Measurements from ENCODE around the gene RNU11.
A peak's percentile ranks its signal among the peaks of the same experiment; 100 is the strongest.
"Not testable (repeated sequence)": the region's sequence is repeated elsewhere in the genome, so short reads cannot be mapped to it uniquely, and the experiment has no call there.

The RNU11 gene

DNA sequence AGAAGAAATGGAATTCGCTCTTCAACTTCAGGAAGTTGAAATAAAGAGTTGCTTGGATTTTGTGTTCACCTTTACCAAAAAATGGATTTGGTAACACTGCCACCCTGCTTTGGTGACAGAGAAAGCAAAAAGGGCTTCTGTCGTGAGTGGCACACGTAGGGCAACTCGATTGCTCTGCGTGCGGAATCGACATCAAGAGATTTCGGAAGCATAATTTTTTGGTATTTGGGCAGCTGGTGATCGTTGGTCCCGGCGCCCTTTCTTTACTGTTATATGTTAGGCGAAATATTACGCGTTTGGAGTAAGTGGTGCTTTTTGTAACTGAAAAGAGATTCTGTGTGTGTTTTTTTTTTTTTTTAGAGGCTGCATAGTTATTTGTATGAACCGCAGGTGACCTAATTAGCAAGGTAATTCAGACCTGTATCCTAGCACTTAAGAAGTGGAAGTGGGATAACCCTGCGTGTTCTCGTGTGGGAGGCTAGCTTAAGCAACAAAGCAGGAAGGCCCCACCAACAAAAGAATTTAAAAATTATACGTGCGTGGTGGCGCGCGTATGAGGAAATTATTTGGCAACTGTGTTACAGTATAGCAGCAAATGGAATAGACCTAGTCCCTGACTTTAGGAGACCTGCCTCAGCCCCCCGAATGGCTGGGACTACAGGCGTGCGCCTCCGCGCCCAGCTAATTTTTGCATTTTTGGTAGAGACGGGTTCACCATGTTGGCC is at the start of gene RNU11:
Gene RNU11, plus strand, starts transcription at position 127 of the 725 bp plus-strand sequence.
- no peak for DNase-seq (ENCODE audit: extremely low spot score, insufficient read length, low read depth)
- FAIRE-seq: peak; percentile 57

DNA sequence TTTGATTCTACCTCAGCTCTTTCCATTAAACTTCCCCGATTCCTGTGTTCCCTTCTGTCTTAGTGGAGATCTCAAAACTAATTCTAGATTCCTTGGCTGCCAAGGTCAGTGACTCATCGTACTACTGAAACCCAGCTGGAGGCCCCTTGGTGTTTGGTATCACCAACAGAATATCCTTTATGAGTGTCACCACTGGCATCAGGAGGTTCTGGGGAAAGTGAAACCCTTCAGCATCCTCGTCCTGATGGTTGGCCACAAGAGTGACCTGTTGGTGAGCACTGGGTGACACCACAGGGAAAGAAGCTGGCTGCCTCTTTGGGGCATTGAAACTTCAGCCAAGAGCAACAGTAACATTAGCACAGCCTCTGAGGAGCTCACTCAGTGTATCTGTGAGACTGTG is 46.7 kb upstream of the RNU11 start:
- DNase-seq (ENCODE audit: extremely low spot score, insufficient read length, low read depth): no peak
- FAIRE-seq: peak; percentile 62

- DNase-seq (ENCODE audit: extremely low spot score, insufficient read length, low read depth): no peak
- FAIRE-seq: peak; percentile 83
These were observed 45.6 kb upstream of the RNU11 start for GRCh38 chr1:28602536-28603439.

DNA sequence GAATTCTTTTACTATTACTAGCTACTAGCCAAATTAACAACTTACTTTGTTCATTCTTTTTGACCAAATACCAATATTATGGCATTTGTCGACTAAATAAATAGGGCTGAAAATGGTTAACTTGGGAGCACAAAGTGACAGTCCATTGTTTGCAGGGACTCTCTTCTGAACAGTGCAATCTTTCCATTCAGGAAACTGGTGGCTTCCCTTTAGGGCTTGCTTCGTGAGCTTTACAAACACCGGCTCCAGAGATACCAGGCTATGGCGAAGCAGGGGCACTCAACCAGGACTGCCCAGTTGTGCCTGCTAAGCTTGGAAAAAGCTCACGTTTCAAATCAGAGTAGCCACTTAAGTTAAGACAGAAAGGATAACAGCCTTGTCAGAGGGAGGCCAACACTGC is 44.0 kb upstream of the RNU11 start:
- FAIRE-seq (no peak), DNase-seq (ENCODE audit: extremely low spot score, insufficient read length, low read depth) (no peak)

GRCh38 chr1:28604962-28605361 is 43.4 kb upstream of the RNU11 start:
- DNase-seq (ENCODE audit: extremely low spot score, insufficient read length, low read depth) (no peak), FAIRE-seq (no peak)

- no peak for DNase-seq (ENCODE audit: extremely low spot score, insufficient read length, low read depth)
- no peak for FAIRE-seq
These were observed 41.6 kb upstream of the RNU11 start for GRCh38 chr1:28606771-28607170.

GRCh38 chr1:28613175-28613574 is 35.2 kb upstream of the RNU11 start:
- DNase-seq (ENCODE audit: extremely low spot score, insufficient read length, low read depth): no peak
- FAIRE-seq: no peak

DNA sequence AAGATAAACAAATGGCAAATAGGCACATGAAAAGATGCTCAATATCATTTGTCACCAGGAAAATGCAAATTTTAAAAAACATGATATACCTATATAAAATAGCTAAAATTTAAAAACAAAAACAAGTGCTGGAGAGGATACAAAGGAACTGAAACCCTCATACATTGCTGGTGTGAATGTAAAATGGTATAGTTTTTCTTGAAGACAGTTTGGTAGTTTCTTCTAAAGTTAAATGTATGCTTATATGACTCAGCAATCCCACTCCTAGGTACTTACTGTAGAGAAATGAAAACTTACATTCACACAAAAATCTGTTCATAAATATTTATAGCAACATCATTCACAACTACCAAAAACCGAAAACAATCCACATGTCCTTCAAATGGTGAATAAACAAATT is 16.7 kb upstream of the RNU11 start:
- FAIRE-seq (peak; percentile 74), DNase-seq (ENCODE audit: extremely low spot score, insufficient read length, low read depth) (no peak)

DNA sequence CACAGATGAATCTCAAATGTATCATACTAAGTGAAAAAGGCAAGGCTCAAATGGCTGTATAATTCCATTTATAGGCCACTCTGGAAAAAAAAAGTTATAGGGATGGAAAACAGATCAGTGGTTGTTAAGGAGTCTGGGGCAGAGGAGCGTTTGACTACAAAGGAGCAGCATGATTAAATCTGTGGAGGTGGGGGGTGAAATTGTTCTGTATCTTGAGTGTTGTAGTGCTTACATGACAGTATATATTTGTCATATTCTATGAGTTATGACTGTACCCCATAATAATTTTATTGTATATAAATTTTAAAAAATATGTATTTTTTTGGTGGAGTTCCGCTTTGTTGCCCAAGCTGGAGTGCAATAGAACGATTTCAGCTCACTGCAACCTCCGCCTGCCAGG is 15.8 kb upstream of the RNU11 start:
- FAIRE-seq (no peak), DNase-seq (ENCODE audit: extremely low spot score, insufficient read length, low read depth) (no peak)

- FAIRE-seq: peak; percentile 35
- DNase-seq (ENCODE audit: extremely low spot score, insufficient read length, low read depth): no peak
These were observed 7.6 kb upstream of the RNU11 start for GRCh38 chr1:28640766-28641165.

DNA sequence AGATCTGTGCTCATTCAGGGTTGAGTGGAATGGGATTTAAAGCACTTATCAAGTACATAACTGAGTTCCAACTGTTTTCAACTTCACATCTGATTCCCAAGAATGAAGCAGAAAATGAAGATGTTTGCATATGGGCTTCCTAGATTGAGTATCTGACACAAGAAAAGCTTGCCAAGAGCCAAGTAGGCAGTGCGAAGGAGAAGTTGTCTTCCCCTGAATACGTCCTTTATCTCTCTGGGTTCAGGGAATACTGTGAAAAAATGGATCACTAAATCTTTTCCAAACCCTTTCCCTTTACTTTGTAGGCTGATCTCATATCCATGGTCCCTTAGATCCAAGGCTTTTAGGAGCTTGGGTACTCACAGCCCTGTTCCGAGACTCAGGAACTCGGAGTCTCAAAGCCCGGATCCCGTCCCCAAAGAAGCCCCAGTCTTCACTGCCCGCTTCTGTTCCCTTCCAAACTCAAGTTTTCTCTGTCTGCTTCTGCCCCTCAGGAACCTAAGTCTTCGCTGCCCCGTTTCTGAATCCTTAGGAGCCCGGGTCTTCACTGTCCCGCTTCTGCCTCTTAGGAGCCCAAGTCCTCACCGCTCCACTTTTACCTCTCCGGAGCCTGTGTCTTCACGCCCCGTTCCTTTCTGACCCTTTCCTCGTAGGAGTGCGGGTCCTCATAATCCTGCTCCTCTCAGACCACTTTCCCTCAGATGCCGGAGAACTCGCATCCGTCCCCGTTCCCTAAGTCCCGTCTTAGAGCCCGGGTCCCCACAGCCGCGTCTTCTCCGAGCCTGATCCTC is 6.1 kb upstream of the RNU11 start:
- no peak for FAIRE-seq
- DNase-seq (ENCODE audit: extremely low spot score, insufficient read length, low read depth): no peak

DNA sequence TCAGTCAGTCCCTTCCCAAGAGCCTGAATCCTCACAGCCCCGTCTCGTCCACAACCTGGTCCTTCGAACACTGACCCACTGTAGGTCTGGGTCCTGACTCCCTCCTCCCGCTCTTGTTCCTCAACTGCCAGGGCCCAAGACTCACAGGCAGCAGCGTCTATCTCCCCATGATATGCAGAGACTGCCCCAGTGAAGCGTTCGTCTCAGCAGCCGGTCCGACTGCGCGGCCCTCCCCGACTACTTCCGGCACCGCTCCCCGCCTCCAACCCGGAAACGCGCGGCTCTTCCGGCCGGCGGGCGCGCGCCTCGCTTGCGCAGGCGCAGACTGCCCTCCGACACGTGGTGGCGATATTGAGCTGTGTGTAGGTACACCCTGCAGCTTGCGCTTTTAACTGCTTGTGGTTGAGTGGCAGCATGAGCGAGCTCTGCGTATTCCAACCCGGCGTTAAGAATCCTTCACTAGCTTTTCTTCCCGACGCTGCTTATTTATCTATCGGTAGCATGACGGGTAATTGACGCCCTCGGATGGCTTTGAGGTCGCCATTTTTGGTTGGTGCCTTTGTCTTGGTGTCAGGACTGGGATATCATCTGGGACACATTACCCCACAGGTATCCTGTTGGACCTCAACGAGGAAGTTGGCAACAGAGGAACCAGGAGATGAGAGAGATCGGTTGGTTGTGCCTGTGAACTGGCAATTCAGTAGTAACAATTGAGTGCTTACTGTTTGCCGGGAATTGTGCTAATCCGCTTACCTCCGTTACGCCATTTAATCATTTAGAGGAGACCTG is 5.4 kb upstream of the RNU11 start, which contains the start of gene TAF12:
Gene TAF12, minus strand, starts transcription at position 221 of the 789 bp plus-strand sequence. CDS start 20,986 bp downstream, outside the sequence.
- FAIRE-seq (peak; percentile 93), DNase-seq (ENCODE audit: extremely low spot score, insufficient read length, low read depth) (peak; percentile 78)

DNA sequence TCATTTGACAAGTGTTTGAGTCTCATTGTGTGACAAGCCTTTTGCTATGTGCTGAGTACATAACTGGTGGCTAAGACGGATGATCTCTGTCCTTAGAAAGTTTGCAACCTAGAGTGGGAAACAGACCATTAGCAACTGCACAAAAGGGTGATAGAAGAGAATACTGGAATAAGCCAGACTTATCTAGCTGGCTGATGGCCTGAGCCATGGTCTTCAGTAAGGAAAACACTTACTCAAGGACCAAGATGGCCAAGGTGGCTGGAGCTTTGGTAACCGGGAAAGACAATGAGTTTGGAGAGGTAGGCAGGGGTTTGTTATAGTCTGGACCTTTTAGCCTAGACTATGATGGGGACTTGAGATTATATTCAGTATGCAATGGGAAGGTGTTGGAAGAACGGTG is 3.9 kb upstream of the RNU11 start:
- DNase-seq (ENCODE audit: extremely low spot score, insufficient read length, low read depth): no peak
- FAIRE-seq: no peak

DNA sequence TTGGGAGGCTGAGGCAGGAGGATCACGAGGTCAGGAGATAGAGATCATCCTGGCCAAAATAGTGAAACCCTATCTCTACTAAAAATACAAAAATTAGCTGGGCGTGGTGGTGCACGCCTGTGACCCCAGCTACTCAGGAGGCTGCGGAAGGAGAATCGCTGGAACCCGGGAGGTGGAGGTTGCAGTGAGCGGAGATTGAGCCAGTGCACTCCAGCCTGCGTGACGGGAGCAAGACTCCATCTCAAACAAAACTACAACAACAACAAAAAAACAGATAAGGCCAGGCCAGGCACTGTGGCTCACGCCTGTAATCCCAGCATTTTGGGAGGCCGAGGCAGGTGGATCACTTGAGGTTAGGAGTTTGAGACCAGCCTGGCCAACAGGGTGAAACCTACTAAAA is 3.0 kb upstream of the RNU11 start:
- FAIRE-seq; DNase-seq (ENCODE audit: extremely low spot score, insufficient read length, low read depth): not testable (repeated sequence)

DNA sequence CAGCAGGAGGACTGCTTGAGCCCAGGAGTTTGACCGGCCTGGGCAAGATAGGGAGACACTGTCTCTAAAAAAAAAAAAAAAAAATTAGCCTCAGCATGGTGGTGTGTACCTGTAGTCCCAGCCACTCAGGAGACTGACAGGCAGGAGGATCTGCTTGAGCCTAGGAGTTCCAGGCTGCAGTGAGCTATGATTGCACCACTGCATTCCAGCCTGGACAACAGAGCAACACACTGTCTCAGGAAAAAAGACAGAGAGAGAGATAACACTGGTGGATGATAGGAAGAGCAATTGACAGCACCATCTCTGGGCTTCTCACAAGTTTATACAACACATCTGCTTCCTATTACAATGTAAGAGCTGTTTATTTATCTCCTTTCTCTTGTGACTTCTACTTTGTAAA is 2.4 kb upstream of the RNU11 start:
- FAIRE-seq (no peak), DNase-seq (ENCODE audit: extremely low spot score, insufficient read length, low read depth) (no peak)

DNA sequence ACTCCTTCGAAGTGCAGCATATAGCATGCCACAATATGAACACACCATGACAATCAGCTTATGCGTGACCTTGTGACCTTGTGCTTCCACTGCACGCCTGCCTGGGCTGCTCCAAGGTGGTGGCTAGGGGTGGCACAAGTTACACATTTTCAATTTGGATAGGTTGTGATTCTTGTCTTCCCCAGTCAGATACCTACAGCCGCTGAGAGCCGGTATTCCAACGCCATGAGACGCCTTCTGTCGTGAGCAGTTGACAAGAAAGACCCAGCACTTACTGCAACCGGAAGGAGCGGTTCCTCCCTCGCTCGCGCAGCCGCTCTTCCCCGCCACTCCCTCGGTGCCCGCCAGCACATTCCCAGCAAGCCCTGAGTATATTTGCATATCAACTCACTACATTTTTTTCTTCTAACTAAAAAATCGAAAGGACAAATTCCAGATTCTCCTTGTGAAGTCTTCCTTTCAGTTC is 359 bp upstream of the RNU11 start:
- DNase-seq (ENCODE audit: extremely low spot score, insufficient read length, low read depth) (peak; percentile 74), FAIRE-seq (peak; percentile 95)

GRCh38 chr1:28653063-28653462 is 4.7 kb downstream of the RNU11 start:
- not testable (repeated sequence) for DNase-seq (ENCODE audit: extremely low spot score, insufficient read length, low read depth); FAIRE-seq

DNA sequence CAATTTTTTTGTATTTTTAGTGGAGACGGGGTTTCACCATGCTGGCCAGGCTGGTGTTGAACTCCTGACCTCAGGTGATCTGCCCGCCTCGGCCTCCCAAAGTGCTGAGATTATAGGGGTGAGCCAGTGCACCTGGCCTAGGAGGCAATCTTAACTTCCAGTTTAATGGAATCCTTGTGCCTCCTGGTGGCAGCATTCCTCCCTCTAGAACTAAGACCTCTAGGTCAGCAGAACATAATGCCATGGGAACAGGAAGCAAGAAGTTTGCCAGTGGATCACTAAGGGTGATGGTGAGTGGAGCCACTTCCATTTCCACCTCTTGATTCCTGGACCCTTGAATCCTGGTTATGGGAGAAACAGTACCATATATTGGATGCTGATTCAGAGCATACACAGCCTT is 5.5 kb downstream of the RNU11 start:
- not testable (repeated sequence) for DNase-seq (ENCODE audit: extremely low spot score, insufficient read length, low read depth); FAIRE-seq
